GM18502 (cell line): ENCODE data around the gene PDZD4.

ENCODE experiments used
- ATAC-seq: cut with Tn5 transposase; IDR thresholded peaks from one replicate; pipeline ENCODE4 v1.9.1; 2021; ENCODE audit warnings: mild to moderate bottlenecking; ENCODE audit not compliant: unreplicated experiment, poor library complexity

Gene PDZD4

DNA sequence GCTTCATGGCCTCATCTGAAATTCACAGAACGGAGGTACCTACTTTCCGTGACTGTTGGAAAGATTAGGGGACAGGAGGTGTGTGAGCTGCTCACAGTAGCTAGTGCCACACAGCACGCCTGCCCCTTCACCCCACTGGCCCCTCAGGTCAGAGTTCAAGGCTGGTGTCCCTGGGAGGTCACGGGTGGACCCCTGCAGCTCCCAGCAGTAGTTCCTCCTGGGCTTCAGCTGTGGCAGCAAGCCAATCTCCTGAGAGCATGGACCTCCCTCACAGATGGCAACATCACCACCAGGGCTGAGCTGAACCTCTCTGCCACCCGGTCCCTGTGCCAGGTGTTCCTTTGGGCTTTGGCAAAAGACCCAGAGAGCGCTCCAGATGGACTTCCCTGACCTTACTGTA is 38.0 kb downstream of the PDZD4 start:
- no peak for ATAC-seq

DNA sequence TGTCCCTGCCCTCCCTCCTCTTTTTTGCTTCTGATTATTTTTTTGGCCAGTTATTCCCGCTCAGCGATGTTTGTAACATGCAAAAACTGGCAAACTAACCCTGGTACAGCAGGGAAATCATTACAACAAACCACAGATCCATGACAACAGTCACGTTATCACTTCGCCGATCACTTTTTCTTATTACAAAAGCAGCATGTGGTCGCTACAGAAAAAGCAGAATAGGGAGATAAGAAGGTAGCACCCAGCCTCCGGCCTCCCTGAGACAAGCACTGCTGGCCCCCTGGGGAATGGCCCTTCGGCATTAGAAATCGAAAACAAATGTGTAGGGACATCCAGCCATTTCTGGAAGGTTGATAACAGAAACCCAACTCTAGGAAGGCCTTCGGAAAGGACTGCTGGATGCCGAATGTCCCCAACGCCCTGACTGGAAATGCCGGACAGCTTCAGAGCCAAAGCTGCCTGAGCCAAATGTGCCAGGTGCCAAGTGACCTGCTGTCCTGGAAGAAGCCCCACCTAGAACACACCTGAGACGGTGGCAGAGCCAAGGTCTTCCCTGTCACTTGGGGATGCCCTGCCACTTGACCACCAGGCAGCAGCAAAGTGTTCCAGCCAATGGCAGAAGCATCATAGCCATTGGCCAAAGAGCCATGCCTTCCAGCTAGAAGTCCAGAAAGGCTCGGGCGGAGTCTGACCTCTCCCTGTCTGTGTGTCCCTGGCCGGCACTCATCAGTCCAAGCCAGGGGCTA is 39.1 kb downstream of the PDZD4 start:
- ATAC-seq: no peak

DNA sequence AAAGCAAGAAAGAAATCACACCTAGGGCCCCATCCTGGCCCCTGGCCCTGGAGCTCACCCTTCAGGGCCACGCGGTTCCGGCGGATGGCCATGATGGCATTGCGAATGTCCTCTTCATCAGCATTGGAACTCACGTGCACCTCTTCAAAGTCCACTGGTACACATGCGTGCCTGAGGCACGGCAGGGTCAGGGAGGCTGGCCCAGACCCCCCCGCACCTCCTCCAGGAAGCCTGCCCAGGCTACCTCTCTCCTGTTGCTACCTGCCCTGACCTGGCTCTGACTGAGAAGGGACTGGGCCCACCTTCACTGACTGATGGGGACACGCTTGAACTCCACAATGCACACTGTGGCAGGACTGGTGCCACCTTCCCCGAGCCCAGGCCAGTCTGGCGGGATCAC is 40.7 kb downstream of the PDZD4 start:
- ATAC-seq: no peak

DNA sequence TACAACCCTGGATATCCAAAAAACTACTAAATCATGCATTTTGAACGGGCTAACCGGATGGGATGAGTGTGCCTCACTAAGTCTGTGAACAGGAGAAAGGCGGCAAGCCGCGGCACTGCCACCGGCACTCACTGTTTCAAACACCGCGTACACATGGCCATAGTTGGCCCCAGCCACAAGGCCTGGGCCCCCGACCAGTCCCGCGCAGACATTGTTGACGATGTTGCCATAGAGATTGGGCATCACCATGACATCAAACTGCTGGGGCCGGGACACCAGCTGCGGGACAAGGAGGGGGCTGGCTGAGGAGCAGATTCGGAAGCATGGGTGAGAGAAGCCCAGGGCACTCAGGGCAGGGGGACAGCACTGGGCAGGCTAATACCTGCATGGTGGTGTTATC is 43.7 kb downstream of the PDZD4 start:
- no peak for ATAC-seq

DNA sequence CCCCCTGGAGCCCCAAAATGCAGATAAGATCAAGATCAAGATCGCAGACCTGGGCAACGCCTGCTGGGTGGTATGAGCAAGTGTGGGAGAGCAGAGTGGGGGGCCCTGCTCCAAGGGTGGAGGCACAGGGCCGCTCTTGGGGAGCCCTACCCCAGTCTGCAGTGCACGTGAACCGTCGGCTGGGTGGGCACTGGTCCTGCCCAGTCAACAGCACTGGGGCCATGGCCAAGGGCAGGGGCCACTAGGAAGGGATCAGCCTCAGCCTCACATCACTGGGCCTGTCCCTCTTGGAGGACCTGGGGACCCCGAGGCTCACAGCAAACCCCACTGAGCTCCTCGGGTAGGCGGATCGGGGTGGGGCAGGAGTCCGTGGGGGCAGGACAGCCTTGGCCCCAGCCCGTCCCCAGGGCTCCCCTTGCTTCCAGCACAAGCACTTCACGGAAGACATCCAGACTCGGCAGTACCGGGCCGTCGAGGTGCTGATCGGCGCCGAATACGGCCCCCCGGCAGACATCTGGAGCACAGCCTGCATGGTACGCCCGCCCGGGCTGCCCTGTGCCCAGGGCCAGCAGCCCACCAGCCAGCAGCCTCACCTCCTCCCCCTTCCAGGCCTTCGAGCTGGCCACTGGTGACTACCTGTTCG is 45.9 kb downstream of the PDZD4 start:
- ATAC-seq: no peak

DNA sequence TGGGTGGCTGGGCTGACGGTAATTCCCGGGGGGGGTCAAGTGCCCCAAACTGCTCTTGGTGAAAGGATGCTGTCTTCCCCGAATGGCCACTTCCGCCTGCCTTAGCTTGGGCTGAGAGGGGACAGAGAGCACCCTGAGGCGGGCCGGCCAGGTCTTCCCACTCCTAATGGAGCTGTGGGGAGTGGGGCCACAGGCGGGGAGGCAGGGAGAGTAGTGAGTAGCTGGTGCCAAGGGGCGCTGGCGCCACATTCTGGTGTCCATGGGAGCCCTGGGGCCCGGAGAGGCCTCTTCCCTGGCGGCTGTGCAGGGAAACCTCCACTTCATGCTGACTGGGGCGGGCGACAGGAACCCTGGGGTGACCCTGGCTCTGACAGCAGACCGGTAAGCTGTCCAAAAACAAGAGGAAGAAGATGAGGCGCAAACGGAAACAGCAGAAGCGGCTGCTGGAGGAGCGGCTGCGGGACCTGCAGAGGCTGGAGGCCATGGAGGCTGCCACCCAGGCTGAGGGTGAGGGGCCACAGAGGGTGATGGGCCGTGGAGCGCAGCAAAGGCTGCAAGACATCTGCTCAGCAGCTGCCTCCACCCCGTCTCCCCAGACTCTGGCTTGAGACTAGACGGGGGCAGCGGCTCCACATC is 46.8 kb downstream of the PDZD4 start:
- no peak for ATAC-seq

DNA sequence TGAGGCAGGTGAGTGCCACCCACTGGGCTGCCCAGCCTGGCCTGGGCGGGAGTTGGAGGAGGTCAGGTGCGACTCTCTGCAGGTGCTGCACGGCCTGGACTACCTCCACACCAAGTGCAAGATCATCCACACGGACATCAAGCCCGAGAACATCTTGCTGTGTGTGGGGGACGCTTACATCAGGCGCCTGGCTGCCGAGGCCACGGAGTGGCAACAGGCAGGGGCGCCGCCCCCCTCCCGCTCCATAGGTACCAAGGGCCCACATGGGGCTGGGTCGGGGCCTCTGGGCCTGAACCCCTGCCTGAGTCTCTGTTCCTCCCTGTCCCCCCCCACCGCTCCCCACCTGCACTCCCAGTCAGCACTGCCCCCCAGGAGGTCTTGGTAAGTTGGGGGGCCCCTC is 47.5 kb downstream of the PDZD4 start:
- ATAC-seq: no peak

DNA sequence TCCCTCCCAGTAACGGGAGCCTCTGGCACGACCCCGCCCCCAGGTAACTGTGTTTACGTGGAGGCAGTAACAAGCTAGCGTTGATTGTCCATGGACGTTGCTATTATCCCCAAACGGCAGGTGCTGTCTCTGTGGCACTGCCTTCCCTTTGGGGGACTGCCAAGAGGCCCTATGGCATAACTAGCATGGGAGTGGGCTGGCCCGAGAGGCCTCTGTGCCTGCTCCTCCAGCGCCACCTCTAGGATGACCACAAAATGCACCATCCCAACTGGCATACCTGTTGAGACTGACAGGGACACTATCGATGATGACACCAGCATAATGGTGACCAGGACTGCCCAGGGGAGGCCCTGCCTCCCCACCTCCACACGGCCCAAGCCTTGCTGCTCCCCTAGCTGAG is 48.0 kb downstream of the PDZD4 start:
- ATAC-seq: no peak

DNA sequence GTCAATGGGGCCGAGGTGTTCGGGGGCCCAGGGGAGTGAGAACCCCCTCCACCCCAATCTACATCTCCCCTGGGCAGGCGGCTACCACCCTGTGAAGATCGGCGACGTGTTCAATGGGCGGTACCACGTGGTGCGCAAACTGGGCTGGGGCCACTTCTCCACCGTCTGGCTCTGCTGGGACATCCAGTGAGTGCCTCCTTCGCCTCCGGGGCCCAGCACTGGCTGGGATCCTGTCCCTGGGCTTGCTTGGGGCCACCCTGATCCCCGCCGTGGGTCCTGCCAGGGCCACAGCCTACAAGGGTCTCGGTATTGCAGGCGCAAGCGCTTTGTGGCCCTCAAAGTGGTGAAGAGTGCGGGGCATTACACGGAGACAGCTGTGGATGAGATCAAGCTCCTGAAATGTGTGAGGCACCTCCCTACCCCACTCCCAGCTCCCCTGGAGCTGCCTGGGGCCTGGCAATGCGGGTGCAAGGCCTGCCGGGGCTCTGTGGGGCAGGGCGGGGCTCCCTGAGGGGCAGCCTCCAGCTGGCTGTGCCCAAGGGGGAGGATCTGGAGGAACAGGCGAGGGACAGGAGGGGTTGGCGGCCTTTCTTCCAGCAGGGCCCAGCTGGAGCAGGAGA is 48.8 kb downstream of the PDZD4 start:
- ATAC-seq: no peak

DNA sequence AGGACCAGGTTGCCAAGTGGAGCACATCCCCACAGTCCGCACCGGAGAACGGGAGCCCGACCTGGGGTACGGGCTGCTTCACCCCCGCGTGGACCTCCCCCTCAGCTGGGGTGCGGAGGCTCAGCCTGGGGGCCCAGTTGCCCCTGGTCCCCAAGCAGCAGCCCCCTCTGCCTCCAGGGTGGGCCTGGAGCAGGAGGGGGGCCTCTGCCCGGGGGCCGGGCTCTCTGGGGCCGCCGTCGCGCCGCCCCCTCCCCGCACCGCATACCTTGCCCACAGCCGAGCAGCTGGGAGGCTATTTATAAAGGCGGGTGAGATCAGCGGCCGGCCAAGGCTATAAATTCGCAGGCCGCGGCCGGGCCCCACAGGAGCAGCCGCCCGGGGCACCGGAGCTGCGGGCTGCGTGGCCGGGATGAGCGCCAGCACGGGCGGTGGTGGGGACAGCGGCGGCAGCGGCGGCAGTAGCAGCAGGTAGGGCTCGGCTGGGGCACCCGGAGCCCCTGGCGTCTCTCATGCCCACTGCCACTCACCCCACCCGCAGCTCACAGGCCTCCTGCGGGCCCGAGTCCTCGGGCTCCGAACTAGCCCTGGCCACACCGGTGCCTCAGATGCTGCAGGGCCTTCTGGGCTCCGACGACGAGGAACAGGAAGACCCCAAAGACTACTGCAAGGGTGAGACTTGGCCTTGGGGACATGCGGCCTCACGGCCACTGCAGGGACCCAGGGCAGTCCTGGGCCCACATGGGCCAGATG is 49.5 kb downstream of the PDZD4 start, which contains the start of gene SRPK3:
Gene SRPK3 (plus strand): TSS at position 364 of the 750 bp plus-strand sequence. CDS start 46 bp downstream, at position 410.
- no peak for ATAC-seq

DNA sequence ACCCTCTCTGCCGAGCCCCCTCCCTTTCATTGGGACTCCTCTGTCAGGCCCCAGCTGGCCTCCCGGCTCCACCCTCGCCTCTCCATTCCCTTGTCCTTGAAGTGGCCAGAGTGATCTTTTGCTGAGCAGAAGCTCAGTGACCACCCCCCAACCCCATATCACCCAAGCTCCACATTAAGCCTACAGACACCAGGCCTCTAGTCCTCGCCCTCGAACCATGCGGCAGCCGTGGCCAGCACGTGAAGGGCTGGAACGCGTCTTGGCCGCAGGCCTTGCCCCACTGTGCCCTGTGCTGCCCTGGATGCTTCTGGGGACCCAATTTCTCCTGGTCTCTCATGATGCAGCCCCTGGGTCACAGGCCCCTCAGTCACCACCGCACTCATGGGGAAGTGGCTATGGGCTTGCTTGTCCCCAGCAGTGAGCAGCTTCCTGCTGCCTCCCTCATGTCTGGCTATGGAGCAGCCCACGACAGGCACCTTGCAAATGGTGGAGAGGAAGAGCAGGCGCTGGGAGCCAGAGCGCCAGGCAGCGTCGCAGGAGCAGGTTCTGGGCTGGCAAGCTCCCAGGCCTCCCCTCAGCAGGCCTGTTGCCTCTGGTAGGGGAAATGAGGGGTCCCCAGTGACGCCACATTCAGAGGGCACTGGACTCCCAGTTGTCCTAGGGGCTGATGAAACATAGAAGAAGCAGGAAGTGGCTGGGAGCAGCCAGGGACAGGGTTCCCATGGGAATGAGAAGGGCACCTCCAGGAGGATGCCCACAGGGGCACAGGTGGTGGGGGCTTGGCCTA is 50.3 kb downstream of the PDZD4 start:
- no peak for ATAC-seq

DNA sequence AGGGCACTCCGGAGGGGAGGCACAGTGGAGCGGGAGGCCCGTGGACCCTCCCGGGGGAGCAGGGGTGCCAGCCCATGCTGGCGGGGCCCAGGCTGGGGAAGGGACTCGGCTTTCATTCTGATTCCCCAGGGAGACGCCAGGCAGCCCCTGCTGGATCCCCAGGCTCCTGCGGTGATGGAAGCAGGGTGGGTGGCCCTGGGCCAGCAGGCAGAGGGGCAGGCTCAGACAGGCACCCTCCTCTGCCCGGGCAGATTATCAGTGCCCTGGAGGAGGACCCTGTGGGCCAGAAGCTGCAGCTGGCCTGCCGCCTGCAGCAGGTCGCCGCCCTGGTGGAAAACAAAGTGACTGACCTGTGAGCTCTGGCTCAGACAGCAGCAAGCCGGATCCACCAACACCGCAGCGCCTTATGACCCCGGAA is 51.7 kb downstream of the PDZD4 start:
- ATAC-seq: no peak

DNA sequence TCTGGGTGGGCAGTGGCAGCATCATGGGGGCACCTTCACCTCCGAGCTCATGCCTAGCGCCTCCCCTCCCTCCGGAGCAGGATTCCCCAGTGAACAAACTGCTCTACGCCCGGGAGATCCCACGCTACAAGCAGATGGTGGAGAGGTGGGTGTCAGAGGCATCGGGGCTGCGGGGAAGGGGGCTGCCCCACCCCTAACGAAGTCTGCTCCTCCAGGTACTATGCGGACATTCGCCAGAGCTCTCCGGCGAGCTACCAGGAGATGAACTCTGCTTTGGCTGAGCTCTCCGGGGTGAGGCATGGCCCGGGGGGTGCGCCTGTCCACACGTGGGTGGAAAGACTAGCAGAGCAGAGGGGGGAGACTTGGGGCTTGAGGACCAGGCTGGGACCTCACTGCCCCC is 52.2 kb downstream of the PDZD4 start:
- ATAC-seq: no peak

DNA sequence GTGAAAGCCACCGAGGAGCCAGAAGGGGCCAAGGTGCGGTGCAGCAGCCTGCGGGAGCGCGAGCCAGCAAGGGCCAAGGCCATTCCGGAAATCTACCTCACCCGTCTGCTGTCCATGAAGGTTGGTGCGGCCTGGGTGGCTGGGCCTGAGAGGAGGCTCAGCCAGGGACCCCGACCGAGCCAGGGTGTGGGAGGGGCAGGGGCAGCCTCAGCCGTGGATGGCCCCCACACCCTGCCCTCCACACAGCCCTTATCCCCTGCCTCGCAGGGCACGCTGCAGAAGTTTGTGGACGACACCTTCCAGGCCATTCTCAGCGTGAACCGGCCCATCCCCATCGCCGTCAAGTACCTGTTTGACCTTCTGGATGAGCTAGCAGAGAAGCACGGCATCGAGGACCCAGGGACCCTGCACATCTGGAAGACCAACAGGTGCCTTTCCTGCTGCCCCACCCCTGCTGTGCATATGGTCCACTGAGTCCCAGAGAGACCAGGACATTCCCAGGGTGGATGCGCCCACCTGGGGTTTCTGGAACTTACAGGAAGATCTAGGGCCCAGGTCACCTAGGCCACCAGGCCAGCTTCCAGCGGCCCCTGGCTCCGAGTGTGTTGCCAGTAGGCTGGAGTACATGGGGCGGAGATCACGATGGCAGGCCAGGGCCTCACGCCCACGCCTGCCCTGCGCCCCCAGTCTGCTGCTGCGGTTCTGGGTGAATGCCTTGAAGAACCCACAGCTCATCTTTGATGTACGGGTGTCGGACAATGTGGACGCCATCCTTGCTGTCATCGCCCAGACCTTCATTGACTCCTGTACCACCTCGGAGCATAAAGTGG is 52.9 kb downstream of the PDZD4 start:
- no peak for ATAC-seq

DNA sequence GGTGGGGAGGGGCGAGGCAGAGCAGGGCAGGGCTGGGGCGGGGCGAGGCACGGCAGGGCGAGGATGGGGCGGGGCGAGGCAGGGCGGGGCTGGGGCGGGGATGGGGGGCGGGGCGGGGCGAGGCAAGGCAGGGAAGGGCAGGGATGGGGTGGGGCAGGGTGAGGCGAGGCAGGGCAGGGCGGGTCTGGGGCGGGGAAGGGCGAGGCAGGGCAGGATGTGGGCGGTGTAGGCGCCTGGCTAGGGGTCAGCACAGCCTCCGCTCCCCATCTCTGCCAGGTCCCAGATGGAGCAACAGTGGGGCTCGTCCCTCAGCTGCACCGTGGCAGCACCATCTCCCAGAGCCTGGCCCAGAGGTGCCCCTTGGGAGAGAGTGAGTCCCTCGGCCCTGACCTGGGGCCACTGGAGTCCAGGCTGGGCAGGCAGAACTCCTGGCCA is 53.7 kb downstream of the PDZD4 start:
- ATAC-seq: no peak

DNA sequence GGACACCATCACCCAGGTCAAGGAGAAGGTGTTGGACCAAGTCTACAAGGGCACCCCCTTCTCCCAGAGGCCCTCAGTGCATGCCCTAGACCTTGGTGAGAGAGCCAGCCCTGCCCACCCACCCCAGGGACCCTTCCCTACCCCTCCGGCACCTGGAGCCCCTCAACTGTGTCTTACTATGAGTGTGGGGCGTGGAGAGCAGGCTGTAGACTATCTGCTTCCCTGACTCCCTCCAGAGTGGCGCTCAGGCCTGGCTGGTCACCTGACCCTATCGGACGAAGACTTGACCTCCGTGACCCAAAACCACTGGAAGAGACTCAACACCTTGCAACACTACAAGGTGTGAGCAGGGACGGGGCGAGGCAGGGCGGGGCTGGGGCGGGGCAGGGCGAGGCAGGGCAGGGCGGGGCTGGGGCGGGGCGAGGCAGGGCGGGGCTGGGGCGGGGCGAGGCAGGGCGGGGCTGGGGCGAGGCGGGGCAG is 54.2 kb downstream of the PDZD4 start:
- no peak for ATAC-seq

DNA sequence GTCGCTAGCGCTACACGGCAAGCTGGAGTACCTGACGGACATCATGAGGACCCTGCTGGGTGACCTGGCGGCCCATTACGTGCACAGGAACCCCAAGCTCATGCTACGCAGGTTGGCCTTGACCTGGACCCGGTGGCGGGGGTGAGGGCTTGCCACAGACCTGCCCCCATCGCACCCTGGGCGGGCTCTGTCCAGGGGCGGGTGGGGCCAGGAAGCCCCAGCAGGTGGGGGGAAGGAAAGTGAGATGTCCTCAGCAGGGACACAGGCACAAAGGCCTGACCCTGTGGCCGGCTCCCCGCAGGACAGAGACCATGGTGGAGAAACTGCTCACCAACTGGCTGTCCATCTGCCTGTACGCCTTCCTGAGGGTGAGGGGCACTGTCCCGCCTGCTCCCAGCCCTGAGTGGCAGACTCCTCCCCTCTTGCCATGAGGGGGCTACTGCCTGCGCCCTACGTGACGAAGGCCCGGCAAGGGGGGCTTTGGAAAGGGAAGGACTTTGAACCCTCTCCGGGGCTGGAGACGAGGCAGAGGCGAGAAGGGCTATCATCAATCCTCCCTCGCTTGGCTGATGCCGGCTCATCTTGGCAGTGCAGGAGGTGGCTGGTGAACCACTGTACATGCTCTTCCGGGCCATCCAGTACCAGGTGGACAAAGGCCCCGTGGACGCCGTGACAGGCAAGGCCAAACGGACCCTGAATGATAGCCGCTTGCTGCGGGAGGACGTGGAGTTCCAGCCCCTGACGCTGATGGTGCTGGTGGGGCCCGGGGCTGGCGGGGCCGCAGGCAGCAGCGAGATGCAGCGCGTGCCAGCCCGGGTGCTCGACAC is 54.8 kb downstream of the PDZD4 start:
- no peak for ATAC-seq
